ENCODE data around the gene TAOK2.

Gene TAOK2

DNA sequence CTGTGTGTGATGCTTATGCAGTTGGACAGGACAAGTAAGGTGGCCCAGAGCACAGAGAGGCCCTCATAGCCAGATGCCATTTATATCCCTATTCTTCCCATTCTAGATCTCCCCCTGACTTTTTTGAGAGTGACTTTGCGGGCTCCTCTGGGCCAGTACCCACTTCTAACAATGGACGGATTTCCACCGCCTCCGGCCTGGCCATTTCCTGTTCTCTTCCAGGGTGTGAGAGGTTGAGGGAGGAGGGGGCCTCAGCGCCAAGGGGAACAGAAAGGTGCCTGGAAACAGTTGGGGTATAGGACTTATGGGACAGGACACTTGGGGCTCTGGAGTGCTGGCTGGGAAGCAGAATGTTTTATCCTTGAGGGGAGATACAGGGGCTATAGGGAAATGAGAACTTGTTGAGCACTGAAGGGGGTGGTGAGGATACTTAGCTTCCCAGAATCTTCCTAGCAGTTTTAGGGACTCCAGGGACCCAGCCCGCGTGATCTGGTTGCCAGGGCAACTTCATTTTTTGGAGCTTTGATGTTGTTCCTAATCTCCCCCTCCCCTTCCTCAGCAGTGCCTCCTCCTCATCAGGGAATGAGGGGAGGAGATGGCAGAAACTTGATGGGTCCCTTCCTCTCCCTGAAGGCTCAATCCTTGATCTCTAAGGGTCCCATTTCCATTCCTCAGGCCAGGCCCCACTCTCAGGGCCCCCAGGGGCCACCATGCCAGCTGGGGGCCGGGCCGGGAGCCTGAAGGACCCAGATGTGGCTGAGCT lies 3.6 kb downstream of the TAOK2 start:
- peak overlapping the region in 1 of 2 donors; percentile 3 for H3K4me3 ChIP-seq (replicated peaks in 1 of 2; ENCODE audit: low read depth in 2 of 2, low read length in 2 of 2)
- TF ChIP-seq, protein P1, sequence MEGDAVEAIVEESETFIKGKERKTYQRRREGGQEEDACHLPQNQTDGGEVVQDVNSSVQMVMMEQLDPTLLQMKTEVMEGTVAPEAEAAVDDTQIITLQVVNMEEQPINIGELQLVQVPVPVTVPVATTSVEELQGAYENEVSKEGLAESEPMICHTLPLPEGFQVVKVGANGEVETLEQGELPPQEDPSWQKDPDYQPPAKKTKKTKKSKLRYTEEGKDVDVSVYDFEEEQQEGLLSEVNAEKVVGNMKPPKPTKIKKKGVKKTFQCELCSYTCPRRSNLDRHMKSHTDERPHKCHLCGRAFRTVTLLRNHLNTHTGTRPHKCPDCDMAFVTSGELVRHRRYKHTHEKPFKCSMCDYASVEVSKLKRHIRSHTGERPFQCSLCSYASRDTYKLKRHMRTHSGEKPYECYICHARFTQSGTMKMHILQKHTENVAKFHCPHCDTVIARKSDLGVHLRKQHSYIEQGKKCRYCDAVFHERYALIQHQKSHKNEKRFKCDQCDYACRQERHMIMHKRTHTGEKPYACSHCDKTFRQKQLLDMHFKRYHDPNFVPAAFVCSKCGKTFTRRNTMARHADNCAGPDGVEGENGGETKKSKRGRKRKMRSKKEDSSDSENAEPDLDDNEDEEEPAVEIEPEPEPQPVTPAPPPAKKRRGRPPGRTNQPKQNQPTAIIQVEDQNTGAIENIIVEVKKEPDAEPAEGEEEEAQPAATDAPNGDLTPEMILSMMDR (IDR thresholded peaks at IDR 0.05; ENCODE audit: low read depth, low read length): no peak
- no peak for DNase-seq (ENCODE audit: low read depth in 2 of 2)

DNA sequence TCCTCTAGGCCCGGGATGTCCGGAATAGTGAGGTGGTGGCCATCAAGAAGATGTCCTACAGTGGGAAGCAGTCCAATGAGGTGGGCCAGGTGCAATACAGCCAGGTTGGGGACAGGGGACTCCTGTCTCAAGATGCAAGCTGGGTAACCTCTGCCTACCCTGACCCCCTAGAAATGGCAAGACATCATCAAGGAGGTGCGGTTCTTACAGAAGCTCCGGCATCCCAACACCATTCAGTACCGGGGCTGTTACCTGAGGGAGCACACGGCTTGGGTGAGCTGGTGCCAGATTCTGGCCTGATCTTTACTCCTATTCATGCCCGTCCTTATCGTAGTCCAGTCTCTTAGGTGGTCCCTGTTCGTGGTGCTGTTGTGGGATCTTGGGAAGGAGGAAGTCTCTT lies 4.4 kb downstream of the TAOK2 start:
- TF ChIP-seq, protein P1 (IDR thresholded peaks at IDR 0.05; ENCODE audit: low read depth, low read length): no peak
- DNase-seq (ENCODE audit: low read depth in 2 of 2): no peak
- no peak overlapping the region for H3K4me3 ChIP-seq (replicated peaks in 1 of 2; ENCODE audit: low read depth in 2 of 2, low read length in 2 of 2)

- DNase-seq (ENCODE audit: low read depth in 2 of 2): no peak
- H3K4me3 ChIP-seq (replicated peaks in 1 of 2; ENCODE audit: low read depth in 2 of 2, low read length in 2 of 2): no peak overlapping the region
- TF ChIP-seq, protein P1 (IDR thresholded peaks at IDR 0.05; ENCODE audit: low read depth, low read length): no peak
Observed at GRCh38 chr16:29978564-29979270, 5.0 kb downstream of the TAOK2 start.

DNA sequence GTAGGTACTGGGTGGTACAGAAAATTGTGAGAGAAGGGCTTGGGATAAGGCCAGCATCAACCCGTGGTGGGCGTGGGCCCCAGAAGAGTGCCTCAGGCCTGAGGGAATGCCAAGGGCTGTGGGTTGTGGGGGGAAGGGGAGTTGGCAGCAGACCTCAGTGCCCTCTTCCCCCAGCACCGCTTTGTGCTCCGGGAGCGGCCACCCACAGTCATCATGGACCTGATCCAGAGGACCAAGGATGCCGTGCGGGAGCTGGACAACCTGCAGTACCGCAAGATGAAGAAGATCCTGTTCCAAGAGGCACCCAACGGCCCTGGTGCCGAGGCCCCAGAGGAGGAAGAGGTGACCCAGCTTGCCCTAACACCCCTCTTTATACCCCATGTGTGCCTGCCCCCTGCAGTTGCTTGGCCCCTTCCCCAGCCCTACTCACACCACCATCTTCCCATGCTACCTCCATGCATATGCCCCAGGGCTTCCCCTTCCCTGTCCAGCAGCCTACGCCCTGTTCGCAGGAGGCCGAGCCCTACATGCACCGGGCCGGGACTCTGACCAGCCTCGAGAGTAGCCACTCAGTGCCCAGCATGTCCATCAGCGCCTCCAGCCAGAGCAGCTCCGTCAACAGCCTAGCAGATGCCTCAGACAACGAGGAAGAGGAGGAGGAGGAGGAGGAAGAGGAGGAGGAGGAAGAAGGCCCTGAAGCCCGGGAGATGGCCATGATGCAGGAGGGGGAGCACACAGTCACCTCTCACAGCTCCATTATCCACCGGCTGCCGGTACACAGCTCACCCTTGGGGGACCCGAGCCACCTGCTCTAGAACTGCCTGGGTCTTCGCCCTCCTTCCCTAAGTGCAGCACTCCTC lies 9.1 kb downstream of the TAOK2 start:
- TF ChIP-seq, protein P1 (IDR thresholded peaks at IDR 0.05; ENCODE audit: low read depth, low read length): no peak
- no peak overlapping the region for H3K4me3 ChIP-seq (replicated peaks in 1 of 2; ENCODE audit: low read depth in 2 of 2, low read length in 2 of 2)

GRCh38 chr16:29983420-29984136 lies 9.9 kb downstream of the TAOK2 start:
- no peak overlapping the region for H3K4me3 ChIP-seq (replicated peaks in 1 of 2; ENCODE audit: low read depth in 2 of 2, low read length in 2 of 2)
- TF ChIP-seq, protein P1 (IDR thresholded peaks at IDR 0.05; ENCODE audit: low read depth, low read length): no peak
- DNase-seq (ENCODE audit: low read depth in 2 of 2): no peak

More for the DNA sequence above, 9.1 kb downstream of the TAOK2 start:
- DNase-seq (ENCODE audit: low read depth in 2 of 2): no peak

- no peak overlapping the region for H3K4me3 ChIP-seq (replicated peaks in 1 of 2; ENCODE audit: low read depth in 2 of 2, low read length in 2 of 2)
- TF ChIP-seq, protein P1 (IDR thresholded peaks at IDR 0.05; ENCODE audit: low read depth, low read length): no peak
- DNase-seq (ENCODE audit: low read depth in 2 of 2): no peak
Observed at GRCh38 chr16:29984137-29984763, 10.6 kb downstream of the TAOK2 start.

Data from cardiac fibroblast (primary cell).